CD4-positive, alpha-beta memory T cell (primary cell): ENCODE data around the gene DMC1. TPM values are rescaled to one million over a fixed set of nuclear protein-coding genes. Genes with fewer than 3 reads are reported as not detected.

Experiments used
- CTCF ChIA-PET: fragments of 350-600 bp; sonication (Branson Sonifier 250); formaldehyde crosslinking; loops from one replicate; lab custom pipeline; 2021; ENCODE audit warnings: inconsistent platforms; ENCODE audit not compliant: partially characterized antibody; lab: Charles Lee
- POLR2A ChIA-PET: fragments of 350-600 bp; sonication (Branson Sonifier 250); formaldehyde crosslinking; loops from one replicate; lab custom pipeline; 2021; ENCODE audit not compliant: partially characterized antibody; lab: Charles Lee
- DNase-seq, 5 donors: peaks; one replicate each; pipeline versions ENCODE4 v3.0.0 to v3.0.0-alpha.2; 2020 to 2022; ENCODE audit warnings: mixed read lengths in 1 of 5
- H3K27ac ChIP-seq: one replicate; pipeline ENCODE4 v1.7.0; 2013; ENCODE audit warnings: low read depth, low read length
- H3K27me3 ChIP-seq: 2 replicates; pipeline ENCODE4 v1.7.0; 2013; ENCODE audit warnings: mild to moderate bottlenecking, low read length, moderate library complexity; ENCODE audit not compliant: insufficient read depth
- H3K36me3 ChIP-seq: 2 replicates; pipeline ENCODE4 v1.7.0; 2013; ENCODE audit warnings: mild to moderate bottlenecking, low read length, moderate library complexity; ENCODE audit not compliant: insufficient read depth
- H3K4me1 ChIP-seq: 2 replicates; pipeline ENCODE4 v1.7.0; 2013; ENCODE audit warnings: mild to moderate bottlenecking, low read length, moderate library complexity; ENCODE audit not compliant: insufficient read depth
- H3K4me3 ChIP-seq, 2 donors: one replicate each; pipeline ENCODE4 v1.7.0; 2013; ENCODE audit warnings: low read length in 2 of 2, mild to moderate bottlenecking in 1 of 2
- H3K9me3 ChIP-seq, 2 donors: one replicate each; pipeline ENCODE4 v1.7.0; 2013; ENCODE audit warnings: low read length in 2 of 2, control low read depth in 1 of 2; ENCODE audit not compliant: control insufficient read depth in 1 of 2
- H3K27ac Mint-ChIP-seq, 7 donors: one replicate each; pipeline ENCODE4 v1.8.0; 2020 to 2021; ENCODE audit warnings: mixed read lengths in 7 of 7, mild to moderate bottlenecking in 6 of 7, inconsistent platforms in 3 of 7, moderate library complexity in 3 of 7
- H3K27me3 Mint-ChIP-seq, 2 donors: one replicate each; pipeline ENCODE4 v1.8.0; 2020 to 2021; ENCODE audit warnings: mixed read lengths in 2 of 2
- H3K36me3 Mint-ChIP-seq, 2 donors: one replicate each; pipeline ENCODE4 v1.8.0; 2020 to 2021; ENCODE audit warnings: mixed read lengths in 2 of 2, inconsistent platforms in 1 of 2, mild to moderate bottlenecking in 1 of 2
- H3K4me1 Mint-ChIP-seq, 4 donors: one replicate each; pipeline ENCODE4 v1.8.0; 2020 to 2021; ENCODE audit warnings: mixed read lengths in 4 of 4, mild to moderate bottlenecking in 1 of 4
- H3K4me3 Mint-ChIP-seq, 8 donors: one replicate each; pipeline ENCODE4 v1.8.0; 2020 to 2021; ENCODE audit warnings: mixed read lengths in 8 of 8, mild to moderate bottlenecking in 7 of 8, moderate library complexity in 6 of 8, inconsistent platforms in 3 of 8
- H3K9me3 Mint-ChIP-seq, 8 donors: one replicate each; pipeline ENCODE4 v1.8.0; 2020 to 2021; ENCODE audit warnings: mixed read lengths in 8 of 8, mild to moderate bottlenecking in 5 of 8, inconsistent platforms in 3 of 8, moderate library complexity in 1 of 8
- intact Hi-C: fragments of 100-400 bp; cut with micrococcal nuclease; formaldehyde crosslinking; loops from one replicate; pipeline ENCODE4 v1.15.1; 2023
- polyA plus RNA-seq, 2 donors: library from polyadenylated mRNA; unstranded; fragments of 300-500 nt; fragmentation: Illumina TruSeq; gene quantifications; one replicate each; pipeline ENCODE4 v1.2.3, GENCODE V29; 2021
- total RNA-seq, 2 experiments: library from RNA; stranded (reverse); gene quantifications; one replicate each; pipeline ENCODE4 v1.2.3, GENCODE V29; 2021

Gene DMC1
- total and polyA plus RNA-seq, 4 experiments from 2014 or later: 0.29 to 1.1 TPM; not detected in 2

DNA sequence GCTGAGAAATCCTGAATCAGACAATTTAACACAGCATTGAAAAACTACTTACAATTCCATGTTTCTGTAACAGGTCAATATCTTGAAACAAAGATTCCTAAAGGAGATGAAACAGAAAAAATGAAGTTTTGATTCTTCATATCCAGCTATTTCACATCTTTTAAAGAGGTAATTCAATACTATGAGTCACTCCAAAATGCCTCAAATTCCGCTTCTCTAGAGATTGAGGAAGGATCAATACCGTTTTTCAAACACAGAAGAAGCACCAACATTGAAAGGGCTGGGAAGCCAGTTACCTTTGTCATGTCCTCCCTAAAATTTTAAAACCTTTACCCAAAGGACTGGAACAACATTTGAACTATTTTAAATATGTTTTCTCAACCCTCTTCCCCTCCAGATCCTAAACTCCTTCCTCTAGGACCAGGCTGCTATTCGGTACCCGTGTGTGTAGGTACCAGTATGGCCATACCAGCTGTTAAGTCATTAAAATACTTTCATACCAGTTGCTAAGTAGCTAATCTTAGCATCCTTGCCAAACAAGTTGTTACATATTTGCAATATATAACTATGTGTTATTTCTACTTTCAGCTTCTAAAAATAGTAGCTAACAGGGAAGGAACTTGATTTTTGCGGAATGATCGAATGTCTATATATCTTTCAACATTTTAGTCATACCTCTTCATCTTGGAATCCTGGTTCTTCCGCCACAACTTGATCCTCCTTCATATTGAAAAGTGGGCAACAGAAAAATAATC is 2.3 kb downstream of the DMC1 start:
- ChIA-PET POLR2A (no interaction called here), CTCF (no interaction called here)
- Mint-ChIP-seq H3K27me3 (no peaks in the 10 kb centered on the region), H3K36me3 (peaks cover 0 to 2% of the 10 kb centered on the region in 2 donors), H3K9me3 (no peaks in the 10 kb centered on the region), H3K4me3 (peak overlapping the region in 2 of 8 donors; percentile 5 to 6), H3K4me1 (peaks cover 12 to 24% (median 17%) of the 10 kb centered on the region in 4 donors), H3K27ac (peak overlapping the region in 4 of 7 donors; percentile 1 to 44 (median 16))
- Histone ChIP-seq H3K36me3 (no peaks in the 10 kb centered on the region), H3K4me1 (peaks cover 17% of the 10 kb centered on the region), H3K9me3 (no peaks in the 10 kb centered on the region), H3K4me3 (no peak overlapping the region), H3K27me3 (no peaks in the 10 kb centered on the region), H3K27ac (no peak overlapping the region)
- intact Hi-C loops: no loop called here
- no peak for DNase-seq

DNA sequence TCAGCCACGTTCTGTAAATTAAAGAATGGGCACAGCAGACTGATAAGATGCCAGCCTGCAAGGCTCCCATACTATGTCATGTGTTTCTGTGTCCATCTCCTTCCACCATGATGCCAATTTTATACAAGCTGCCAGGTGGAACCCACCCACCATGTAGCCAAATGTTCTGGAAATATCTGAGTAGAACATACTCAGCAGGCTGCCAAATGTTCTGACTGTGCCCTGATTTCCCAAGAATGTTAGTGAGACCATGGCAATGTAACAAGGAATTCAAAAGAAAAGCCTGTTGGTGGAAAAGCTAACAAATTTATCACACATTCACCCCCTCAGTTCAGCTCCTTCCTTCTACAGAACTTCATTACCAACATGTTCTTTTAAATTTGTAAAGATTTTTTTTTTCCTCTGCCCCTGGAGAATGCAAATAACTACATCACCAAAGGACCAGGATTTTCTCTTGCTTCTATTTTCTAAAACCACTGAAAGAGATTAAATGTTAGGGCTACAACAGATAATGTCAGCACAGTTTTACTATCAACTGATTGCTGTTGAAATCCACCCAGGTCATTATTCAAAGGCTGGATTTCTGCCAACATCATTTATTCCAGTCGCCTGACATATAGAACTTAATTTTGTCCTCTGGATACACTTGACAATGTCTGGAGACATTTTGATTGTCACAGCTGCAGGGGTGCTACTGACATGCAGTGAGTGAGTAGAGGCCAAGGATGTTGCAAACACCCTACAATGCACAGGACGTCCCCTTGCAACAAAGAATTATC is 3.1 kb downstream of the DMC1 start:
- peaks cover 17% of the 10 kb centered on the region for H3K4me1 ChIP-seq
- DNase-seq: no peak
- no peaks in the 10 kb centered on the region for H3K36me3 ChIP-seq
- intact Hi-C loops: no loop called here
- POLR2A ChIA-PET: no interaction called here
- Mint-ChIP-seq H3K36me3 (peaks cover 0 to 2% of the 10 kb centered on the region in 2 donors), H3K4me1 (peaks cover 12 to 24% (median 17%) of the 10 kb centered on the region in 4 donors), H3K4me3 (no peak overlapping the region), H3K27me3 (no peaks in the 10 kb centered on the region), H3K27ac (peak overlapping the region in 1 of 7 donors; percentile 52), H3K9me3 (no peaks in the 10 kb centered on the region)
- no peaks in the 10 kb centered on the region for H3K9me3 ChIP-seq
- H3K27me3 ChIP-seq: no peaks in the 10 kb centered on the region
- no peak overlapping the region for H3K27ac ChIP-seq
- H3K4me3 ChIP-seq: no peak overlapping the region
- CTCF ChIA-PET: no interaction called here

DNA sequence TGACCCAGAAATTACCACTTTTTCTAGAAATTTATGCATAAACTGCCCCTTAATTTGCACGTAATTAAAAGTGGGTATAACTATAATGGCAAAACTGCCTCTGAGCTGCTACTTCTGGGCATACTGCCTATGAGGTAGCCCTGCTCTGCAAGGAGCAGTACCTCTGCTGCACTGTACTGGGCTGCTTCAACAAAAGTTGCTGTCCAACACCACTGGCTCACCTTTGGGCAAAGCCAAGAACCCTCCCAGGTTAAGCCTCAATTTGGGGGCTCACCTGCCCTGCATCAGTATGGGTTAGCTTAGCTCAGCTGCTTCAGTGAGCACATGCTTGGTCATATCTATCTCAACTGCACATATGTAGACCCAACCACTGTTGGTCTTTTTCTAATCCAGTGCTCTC is 4.5 kb downstream of the DMC1 start:
- ChIA-PET POLR2A (no interaction called here), CTCF (interaction anchor here (1.4 kb wide), 1 partner anchor 513 kb away, joined by 6 read pairs; no protein-coding TSS in a partner anchor)
- H3K36me3 ChIP-seq: no peaks in the 10 kb centered on the region
- no peaks in the 10 kb centered on the region for H3K36me3 Mint-ChIP-seq
- peaks cover 6% of the 10 kb centered on the region for H3K4me1 ChIP-seq
- no peaks in the 10 kb centered on the region for H3K9me3 Mint-ChIP-seq
- no peaks in the 10 kb centered on the region for H3K9me3 ChIP-seq
- H3K27me3 ChIP-seq: no peaks in the 10 kb centered on the region
- no peaks in the 10 kb centered on the region for H3K27me3 Mint-ChIP-seq
- no peak for DNase-seq
- intact Hi-C loops: no loop called here
- no peak overlapping the region for H3K4me3 Mint-ChIP-seq
- H3K27ac ChIP-seq: no peak overlapping the region
- H3K27ac Mint-ChIP-seq: no peak overlapping the region
- H3K4me3 ChIP-seq: no peak overlapping the region
- peaks cover 3 to 12% (median 6%) of the 10 kb centered on the region in 4 donors for H3K4me1 Mint-ChIP-seq

DNA sequence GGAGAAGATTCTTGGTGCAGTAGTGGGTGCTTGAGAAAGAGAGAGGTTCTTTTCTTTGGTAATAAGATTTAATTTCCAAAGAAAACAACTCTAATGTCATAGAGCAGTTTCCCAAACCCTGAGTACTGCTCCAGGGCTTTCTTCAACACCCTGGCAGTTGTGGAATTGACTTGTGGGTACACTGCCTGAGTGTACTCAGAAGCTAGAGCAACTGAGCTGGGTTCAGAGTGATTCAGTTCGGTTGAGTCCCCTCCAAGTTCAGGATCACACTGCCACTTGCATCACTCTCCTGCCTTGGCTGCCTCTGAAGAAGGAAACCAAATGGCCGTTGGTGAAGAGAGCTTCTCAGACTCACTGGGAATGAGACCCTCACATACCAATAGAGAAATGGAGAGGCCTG is 5.3 kb downstream of the DMC1 start:
- Histone ChIP-seq H3K27me3 (no peaks in the 10 kb centered on the region), H3K9me3 (no peaks in the 10 kb centered on the region), H3K4me1 (peaks cover 4% of the 10 kb centered on the region), H3K4me3 (no peak overlapping the region), H3K36me3 (no peaks in the 10 kb centered on the region), H3K27ac (no peak overlapping the region)
- Mint-ChIP-seq H3K4me3 (no peak overlapping the region), H3K36me3 (no peaks in the 10 kb centered on the region), H3K9me3 (no peaks in the 10 kb centered on the region), H3K27me3 (no peaks in the 10 kb centered on the region), H3K4me1 (peaks cover 3 to 6% (median 5%) of the 10 kb centered on the region in 4 donors), H3K27ac (no peak overlapping the region)
- intact Hi-C loops: no loop called here
- POLR2A ChIA-PET: no interaction called here
- CTCF ChIA-PET: interaction anchor here (1.4 kb wide), 1 partner anchor 512 kb away, joined by 6 read pairs; no protein-coding TSS in a partner anchor
- DNase-seq: no peak

- Histone ChIP-seq H3K27ac (no peak overlapping the region), H3K36me3 (no peaks in the 10 kb centered on the region), H3K4me1 (no peaks in the 10 kb centered on the region), H3K9me3 (no peaks in the 10 kb centered on the region), H3K27me3 (no peaks in the 10 kb centered on the region), H3K4me3 (no peak overlapping the region)
- Mint-ChIP-seq H3K36me3 (no peaks in the 10 kb centered on the region), H3K4me1 (no peaks in the 10 kb centered on the region), H3K9me3 (no peaks in the 10 kb centered on the region), H3K27ac (no peak overlapping the region), H3K27me3 (no peaks in the 10 kb centered on the region), H3K4me3 (no peak overlapping the region)
- DNase-seq: no peak
- CTCF ChIA-PET: no interaction called here
- intact Hi-C loops: no loop called here
- POLR2A ChIA-PET: no interaction called here
These were observed 15.7 kb downstream of the DMC1 start for GRCh38 chr22:38554281-38554680.

GRCh38 chr22:38549101-38549894 is 20.7 kb downstream of the DMC1 start:
- H3K9me3 ChIP-seq: no peaks in the 10 kb centered on the region
- H3K4me3 Mint-ChIP-seq: no peak overlapping the region
- DNase-seq: no peak
- POLR2A ChIA-PET: no interaction called here
- CTCF ChIA-PET: no interaction called here
- no peaks in the 10 kb centered on the region for H3K27me3 ChIP-seq
- H3K27me3 Mint-ChIP-seq: no peaks in the 10 kb centered on the region
- H3K4me3 ChIP-seq: no peak overlapping the region
- H3K36me3 ChIP-seq: no peaks in the 10 kb centered on the region
- H3K36me3 Mint-ChIP-seq: peaks cover 0 to 1% of the 10 kb centered on the region in 2 donors
- intact Hi-C loops: no loop called here
- H3K4me1 ChIP-seq: no peaks in the 10 kb centered on the region
- peaks cover 0 to 7% (median 3%) of the 10 kb centered on the region in 8 donors for H3K9me3 Mint-ChIP-seq
- no peak overlapping the region for H3K27ac ChIP-seq
- no peaks in the 10 kb centered on the region for H3K4me1 Mint-ChIP-seq
- H3K27ac Mint-ChIP-seq: no peak overlapping the region

- no peak for DNase-seq
- Histone ChIP-seq H3K4me1 (no peaks in the 10 kb centered on the region), H3K36me3 (no peaks in the 10 kb centered on the region), H3K9me3 (no peaks in the 10 kb centered on the region), H3K4me3 (no peak overlapping the region), H3K27me3 (no peaks in the 10 kb centered on the region), H3K27ac (no peak overlapping the region)
- ChIA-PET CTCF (no interaction called here), POLR2A (no interaction called here)
- Mint-ChIP-seq H3K27ac (no peak overlapping the region), H3K4me1 (no peaks in the 10 kb centered on the region), H3K36me3 (peaks cover 0 to 8% of the 10 kb centered on the region in 2 donors), H3K27me3 (no peaks in the 10 kb centered on the region), H3K4me3 (no peak overlapping the region), H3K9me3 (peaks cover 3 to 30% (median 17%) of the 10 kb centered on the region in 8 donors)
- intact Hi-C loops: no loop called here
These were observed 29.3 kb downstream of the DMC1 start for GRCh38 chr22:38540701-38541100.
